NB4 (cell line): Measurements from ENCODE around the gene AMER1.

Experiments used
- CTCF ChIP-seq: IDR thresholded peaks from one replicate; pipeline ENCODE4 v1.5.1; 2012; ENCODE audit warnings: low read depth, low read length
- POLR2A ChIP-seq: IDR thresholded peaks from 2 replicates; pipeline ENCODE4 v1.6.1; 2011; ENCODE audit warnings: mild to moderate bottlenecking; ENCODE audit not compliant: insufficient read length; ENCODE audit errors: extremely low read depth

GRCh38 chrX:64205441-64205734 is at the start of gene AMER1:
- TF ChIP-seq CTCF: no peak
- no peak for TF ChIP-seq POLR2A
